HCT116 (cell line): ENCODE data around the gene CHTF18. TPM values are rescaled to one million over a fixed set of nuclear protein-coding genes. Genes with fewer than 3 reads are reported as not detected.

Source experiments
- ATAC-seq: fragments of 200-7000 bp; cut with Tn5 transposase; 2 replicates; pipeline ENCODE4 v1.9.1; 2020; ENCODE audit warnings: mild to moderate bottlenecking, moderate library complexity
- BruUV-seq: library from RNA; stranded (reverse); fragments of 400-500 nt; replicated peaks from 2 replicates; lab custom pipeline; 2021; lab: Mats Ljungman, UMichigan
- CTCF ChIA-PET: fragments of 300-600 bp; sonication (Branson Sonifier 250); formaldehyde crosslinking; loops from one replicate; lab custom pipeline; 2021; ENCODE audit warnings: antibody characterized with exemption; lab: Charles Lee
- POLR2A ChIA-PET: fragments of 300-600, 350-600 bp; sonication (Branson Sonifier 250); formaldehyde crosslinking; loops from one replicate; lab custom pipeline; 2021; ENCODE audit warnings: antibody characterized with exemption; lab: Charles Lee
- RAD21 ChIA-PET, 2 experiments: fragments of 300-600 bp; sonication (Branson Sonifier 250); formaldehyde crosslinking; loops; one replicate each; lab custom pipeline; 2023; ENCODE audit warnings: low total read pairs in 2 of 2; ENCODE audit not compliant: uncharacterized antibody in 2 of 2, unreplicated experiment in 2 of 2, low non-redundant PET in 1 of 2; lab: Charles Lee
- DNase-seq: peaks from one replicate; pipeline ENCODE4 v3.0.0-alpha.2; 2010; ENCODE audit warnings: low read depth, low spot score
- H2AFZ ChIP-seq: fragments of 200-600 bp; shearing (Covaris generic), sonication (generic); 2 replicates; pipeline ENCODE4 v1.6.1; 2017; ENCODE audit warnings: low read depth, mixed run types, mixed read lengths, antibody characterized with exemption, low read length; ENCODE audit not compliant: poor library complexity, severe bottlenecking
- H3K27ac ChIP-seq: 2 replicates; pipeline ENCODE4 v1.5.1; 2012; ENCODE audit warnings: low read depth, low read length
- H3K27me3 ChIP-seq: fragments of 200-600 bp; sonication (generic); 2 replicates; pipeline ENCODE4 v1.6.1; 2016; ENCODE audit warnings: mixed run types, low read length, mixed read lengths; ENCODE audit not compliant: insufficient read depth
- H3K36me3 ChIP-seq, 2 experiments: fragments of 200-500 bp in 1 of 2; fragments of 200-600 bp in 1 of 2; sonication (Bioruptor generic) in 1 of 2; sonication (generic) in 1 of 2; 2 replicates each; pipeline versions ENCODE4 v1.5.1 to v1.6.1; 2014 to 2016; ENCODE audit warnings: low read length in 2 of 2, inconsistent platforms in 1 of 2, mixed read lengths in 1 of 2, mixed run types in 1 of 2; ENCODE audit not compliant: insufficient read depth in 2 of 2, control insufficient read depth in 1 of 2
- H3K4me1 ChIP-seq, 2 experiments: fragments of 200-600 bp in 1 of 2; sonication (generic) in 1 of 2; 2 replicates each; pipeline versions ENCODE4 v1.5.1 to v1.6.1; 2012 to 2017; ENCODE audit warnings: low read length in 2 of 2, inconsistent platforms in 1 of 2, mild to moderate bottlenecking in 1 of 2, mixed read lengths in 1 of 2, mixed run types in 1 of 2, moderate library complexity in 1 of 2; ENCODE audit not compliant: insufficient read depth in 2 of 2, control insufficient read depth in 1 of 2
- H3K4me2 ChIP-seq: fragments of 200-600 bp; sonication (generic); 2 replicates; pipeline ENCODE4 v1.6.1; 2017; ENCODE audit warnings: mixed run types, low read length, mixed read lengths
- H3K4me3 ChIP-seq, 2 experiments: fragments of 200-600 bp in 1 of 2; sonication (generic) in 1 of 2; replicated peaks in 1 of 2; 2 replicates each; pipeline ENCODE4 v1.5.1; 2011 to 2016; ENCODE audit warnings: low read length in 2 of 2, control low read depth in 1 of 2, low read depth in 1 of 2, mild to moderate bottlenecking in 1 of 2, mixed read lengths in 1 of 2, mixed run types in 1 of 2
- H3K79me2 ChIP-seq: fragments of 200-600 bp; sonication (generic); 2 replicates; pipeline ENCODE4 v1.6.1; 2017; ENCODE audit warnings: mild to moderate bottlenecking, mixed run types, low read length, moderate library complexity, mixed read lengths; ENCODE audit not compliant: insufficient read depth
- H3K9ac ChIP-seq: fragments of 200-600 bp; sonication (generic); 2 replicates; pipeline ENCODE4 v1.6.1; 2016; ENCODE audit warnings: low read length, mixed read lengths
- H3K9me2 ChIP-seq: fragments of 200-600 bp; sonication (generic), shearing (Covaris generic); 2 replicates; pipeline ENCODE4 v1.6.1; 2017; ENCODE audit warnings: mixed run types, mild to moderate bottlenecking, moderate library complexity; ENCODE audit not compliant: insufficient read depth
- H3K9me3 ChIP-seq, 2 experiments: fragments of 200-500 bp in 1 of 2; fragments of 200-600 bp in 1 of 2; sonication (Bioruptor generic) in 1 of 2; sonication (generic) in 1 of 2; 2 replicates each; pipeline ENCODE4 v1.6.1; 2014 to 2017; ENCODE audit warnings: low read length in 2 of 2, mixed read lengths in 2 of 2, inconsistent platforms in 1 of 2, low read depth in 1 of 2, mild to moderate bottlenecking in 1 of 2, mixed run types in 1 of 2, moderate library complexity in 1 of 2; ENCODE audit not compliant: control insufficient read depth in 1 of 2, insufficient read depth in 1 of 2
- H4K20me1 ChIP-seq: fragments of 200-600 bp; sonication (generic), shearing (Covaris generic); 2 replicates; pipeline ENCODE4 v1.6.1; 2017; ENCODE audit warnings: mixed run types, mild to moderate bottlenecking, moderate library complexity; ENCODE audit not compliant: insufficient read depth
- CBX3 ChIP-seq: IDR thresholded peaks from 2 replicates; pipeline ENCODE4 v1.6.1; 2012; ENCODE audit warnings: low read depth
- CEBPB ChIP-seq: IDR thresholded peaks from 2 replicates; pipeline ENCODE4 v1.6.1; 2012; ENCODE audit warnings: low read depth
- CTCF ChIP-seq, 3 experiments: fragments of 200-600 bp in 1 of 3; sonication (generic) in 1 of 3; IDR thresholded peaks in 2 of 3; conservative IDR thresholded peaks in 1 of 3; 2 replicates each; pipeline ENCODE4 v1.5.1; 2012 to 2017; ENCODE audit warnings: low read depth in 2 of 3, low read length in 2 of 3, antibody characterized with exemption in 1 of 3, borderline replicate concordance in 1 of 3, control low read depth in 1 of 3, mild to moderate bottlenecking in 1 of 3, mixed read lengths in 1 of 3, mixed run types in 1 of 3, moderate library complexity in 1 of 3; ENCODE audit not compliant: insufficient read depth in 1 of 3
- EGR1 ChIP-seq: IDR thresholded peaks from 2 replicates; pipeline ENCODE4 v1.6.1; 2012; ENCODE audit warnings: low read depth
- ELF1 ChIP-seq: IDR thresholded peaks from 2 replicates; pipeline ENCODE4 v1.6.1; 2012; ENCODE audit warnings: low read depth, borderline replicate concordance
- EZH2 ChIP-seq: fragments of 200-600 bp; sonication (generic); IDR thresholded peaks from 2 replicates; pipeline ENCODE4 v1.6.1; 2017; ENCODE audit warnings: antibody characterized with exemption, mixed run types
- JUND ChIP-seq: IDR thresholded peaks from 2 replicates; pipeline ENCODE4 v1.6.1; 2012
- POLR2A ChIP-seq: IDR thresholded peaks from 2 replicates; pipeline ENCODE4 v1.7.0; 2011; ENCODE audit warnings: borderline replicate concordance; ENCODE audit not compliant: insufficient read depth, insufficient read length; ENCODE audit errors: extremely low read depth
- POLR2AphosphoS5 ChIP-seq: IDR thresholded peaks from 2 replicates; pipeline ENCODE4 v1.6.1; 2011; ENCODE audit warnings: mild to moderate bottlenecking, low read depth, low read length, moderate library complexity
- RAD21 ChIP-seq: IDR thresholded peaks from 2 replicates; pipeline ENCODE4 v1.6.1; 2012; ENCODE audit warnings: low read depth, mild to moderate bottlenecking
- SIN3A ChIP-seq: IDR thresholded peaks from 2 replicates; pipeline ENCODE4 v1.6.1; 2012; ENCODE audit warnings: low read depth
- SP1 ChIP-seq: IDR thresholded peaks from 2 replicates; pipeline ENCODE4 v1.6.1; 2012; ENCODE audit warnings: low read depth
- SRF ChIP-seq: IDR thresholded peaks from 2 replicates; pipeline ENCODE4 v1.6.1; 2012; ENCODE audit warnings: low read depth
- TCF7L2 ChIP-seq: IDR thresholded peaks from 2 replicates; pipeline ENCODE4 v1.7.0; 2011; ENCODE audit warnings: borderline replicate concordance, inconsistent platforms; ENCODE audit not compliant: insufficient read depth, insufficient read length; ENCODE audit errors: extremely low read depth
- ZBTB33 ChIP-seq: IDR thresholded peaks from 2 replicates; pipeline ENCODE4 v1.6.1; 2011; ENCODE audit warnings: mild to moderate bottlenecking, low read length, moderate library complexity; ENCODE audit not compliant: insufficient replicate concordance; ENCODE audit errors: extremely low read depth
- ZFX ChIP-seq: fragments of 450-650 bp; IDR thresholded peaks from 2 replicates; pipeline ENCODE4 v1.6.1; 2017
- intact Hi-C: fragments of 100-400 bp; cut with micrococcal nuclease; formaldehyde crosslinking; loops from 2 replicates; pipeline ENCODE4 v1.10.0; 2022
- total RNA-seq: library from RNA; stranded (reverse); gene quantifications from one replicate; pipeline ENCODE4 v1.2.1, GENCODE V29; 2021; ENCODE audit not compliant: unreplicated experiment
- TF ChIP-seq, protein P1 (sequence below): IDR thresholded peaks from 2 replicates; pipeline ENCODE4 v1.6.1; 2012
- TF ChIP-seq, protein P2 (sequence below): IDR thresholded peaks from 2 replicates; pipeline ENCODE4 v1.6.1; 2012

Gene CHTF18
- total RNA-seq, 1 experiment from 2014 or later, result 145 TPM

DNA sequence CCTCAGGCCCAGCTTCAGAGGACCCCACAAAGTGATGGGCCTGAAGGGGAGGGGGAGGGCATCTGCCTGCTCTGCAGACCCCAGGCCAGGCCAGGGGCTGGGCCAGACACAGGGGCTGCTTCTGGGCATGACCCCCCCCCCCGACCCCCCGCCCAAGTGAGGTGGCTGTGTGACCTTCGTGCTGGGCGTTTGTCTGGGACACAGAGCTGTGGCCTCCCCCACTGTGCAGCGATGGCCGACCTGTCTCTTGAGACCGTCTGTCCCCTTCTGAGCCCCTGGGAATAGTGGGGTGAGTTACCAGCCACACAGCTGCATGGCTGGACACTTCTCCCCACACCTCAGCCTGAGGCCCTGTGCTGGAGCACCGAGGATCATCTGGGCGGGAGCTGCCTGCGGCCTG lies 47.0 kb downstream of the CHTF18 start:
- H3K9me2 ChIP-seq, result no peaks in the 10 kb centered on the region
- POLR2A ChIA-PET, result no interaction called here
- ATAC-seq (no peak), DNase-seq (no peak)
- H3K4me1 ChIP-seq, result no peaks in the 10 kb centered on the region
- no peak overlapping the region for H3K4me2 ChIP-seq
- intact Hi-C loops, result no loop called here
- CTCF ChIA-PET, result no interaction called here
- H3K27ac ChIP-seq, result no peak overlapping the region
- no peak overlapping the region for H3K9ac ChIP-seq
- no peak overlapping the region for H3K4me3 ChIP-seq
- no peak for TF ChIP-seq ZFX
- TF ChIP-seq EGR1, result no peak
- TF ChIP-seq POLR2AphosphoS5, result no peak
- TF ChIP-seq, protein P1, sequence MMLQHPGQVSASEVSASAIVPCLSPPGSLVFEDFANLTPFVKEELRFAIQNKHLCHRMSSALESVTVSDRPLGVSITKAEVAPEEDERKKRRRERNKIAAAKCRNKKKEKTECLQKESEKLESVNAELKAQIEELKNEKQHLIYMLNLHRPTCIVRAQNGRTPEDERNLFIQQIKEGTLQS, result no peak
- no peak for TF ChIP-seq ELF1
- no peak for TF ChIP-seq TCF7L2
- TF ChIP-seq EZH2, result no peak
- no peak for TF ChIP-seq SP1
- TF ChIP-seq CEBPB, result no peak
- TF ChIP-seq ZBTB33, result no peak
- no peak for TF ChIP-seq CTCF (IDR thresholded peaks at IDR 0.05 in 2 of 3, conservative IDR thresholded peaks at IDR 0.05 in 1 of 3; ENCODE audit: borderline replicate concordance in 1 of 3, insufficient read depth in 1 of 3, low read depth in 2 of 3, low read length in 2 of 3)
- no peak for TF ChIP-seq SRF
- no peak for TF ChIP-seq JUND
- TF ChIP-seq SIN3A, result no peak
- TF ChIP-seq, protein P2, sequence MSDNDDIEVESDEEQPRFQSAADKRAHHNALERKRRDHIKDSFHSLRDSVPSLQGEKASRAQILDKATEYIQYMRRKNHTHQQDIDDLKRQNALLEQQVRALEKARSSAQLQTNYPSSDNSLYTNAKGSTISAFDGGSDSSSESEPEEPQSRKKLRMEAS, result no peak
- no peak for TF ChIP-seq POLR2A
- no peak for TF ChIP-seq CBX3
- TF ChIP-seq RAD21, result no peak
- H3K9me3 ChIP-seq, result peaks cover 0 to 23% of the 10 kb centered on the region in 2 experiments; a peak in 2 of 4 replicates
- no TSS peak for BruUV-seq
- H3K36me3 ChIP-seq, result no peaks in the 10 kb centered on the region
- no peaks in the 10 kb centered on the region for H3K79me2 ChIP-seq
- H3K27me3 ChIP-seq, result no peaks in the 10 kb centered on the region
- no peak overlapping the region for H2AFZ ChIP-seq
- H4K20me1 ChIP-seq, result no peaks in the 10 kb centered on the region
- RAD21 ChIA-PET, result no interaction called here
